Umbilical cord (tissue), 2 donors: Measurements from ENCODE around the gene SEMG1. TPM values are rescaled to one million over a fixed set of nuclear protein-coding genes. Genes with fewer than 3 reads are reported as not detected.

Source experiments
- DNase-seq: peaks from one replicate; pipeline ENCODE4 v3.0.0-alpha.2; 2015; ENCODE audit warnings: low spot score
- total RNA-seq: library from RNA; depleted of rRNA; stranded (reverse); fragments of >200 nt; gene quantifications from one replicate; pipeline ENCODE4 v1.2.3, GENCODE V29; 2014; ENCODE audit warnings: low replicate concordance; ENCODE audit not compliant: insufficient read depth

The SEMG1 gene
- total RNA-seq, 1 donor from 2014 or later, result 6.0 TPM

DNA sequence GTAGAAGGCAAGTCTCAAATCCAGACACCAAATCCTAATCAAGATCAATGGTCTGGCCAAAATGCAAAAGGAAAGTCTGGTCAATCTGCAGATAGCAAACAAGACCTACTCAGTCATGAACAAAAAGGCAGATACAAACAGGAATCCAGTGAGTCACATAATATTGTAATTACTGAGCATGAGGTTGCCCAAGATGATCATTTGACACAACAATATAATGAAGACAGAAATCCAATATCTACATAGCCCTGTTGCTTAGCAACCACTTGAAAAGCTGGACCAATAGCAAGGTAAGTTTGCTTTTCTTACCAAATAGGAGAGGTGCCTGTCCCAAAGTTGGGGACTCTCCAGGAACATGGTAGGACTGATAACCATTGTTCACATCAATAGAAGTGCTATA, 16.3 kb downstream of the SEMG1 start:
- no peak for DNase-seq

- no peak for DNase-seq
Measured at GRCh38 chr20:45226287-45226686, 19.5 kb downstream of the SEMG1 start.

DNA sequence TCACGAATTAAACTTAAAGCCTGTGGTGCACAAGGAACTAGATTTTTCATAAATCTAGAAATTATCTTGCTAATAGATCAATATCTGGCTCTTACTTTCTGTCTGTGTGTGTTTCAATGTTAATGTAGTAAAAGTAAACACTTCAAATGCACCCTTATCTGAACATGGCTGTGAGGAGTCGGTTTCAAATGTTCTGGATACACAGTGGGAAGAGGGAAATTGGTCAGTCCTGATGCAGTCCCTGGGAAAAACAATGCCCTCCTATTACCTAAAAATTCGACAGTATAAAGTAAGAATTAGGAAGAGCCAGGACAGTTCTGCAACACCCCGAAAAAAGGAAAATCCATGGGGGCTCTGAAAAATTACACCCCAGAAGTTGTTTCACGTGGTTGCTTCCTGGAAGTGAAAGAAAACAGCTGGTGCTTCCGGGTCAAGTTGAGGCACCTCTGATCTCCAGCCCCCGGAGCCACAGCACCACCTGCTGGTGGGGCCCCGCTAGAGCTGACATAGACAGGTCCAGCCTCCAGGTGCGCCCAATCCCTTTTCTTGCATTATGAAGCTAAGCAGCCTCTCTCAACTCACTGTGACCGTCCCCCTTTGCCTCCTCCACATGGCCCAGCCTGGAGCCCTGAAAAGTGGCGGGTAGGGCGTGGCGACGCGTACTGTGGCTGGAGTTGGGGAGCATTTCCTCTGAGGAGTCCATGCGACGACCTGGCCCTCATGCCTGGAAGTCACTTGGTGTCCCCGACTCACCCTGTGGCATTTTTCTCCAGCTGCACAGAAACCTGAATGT, 22.6 kb downstream of the SEMG1 start:
- no peak for DNase-seq

DNA sequence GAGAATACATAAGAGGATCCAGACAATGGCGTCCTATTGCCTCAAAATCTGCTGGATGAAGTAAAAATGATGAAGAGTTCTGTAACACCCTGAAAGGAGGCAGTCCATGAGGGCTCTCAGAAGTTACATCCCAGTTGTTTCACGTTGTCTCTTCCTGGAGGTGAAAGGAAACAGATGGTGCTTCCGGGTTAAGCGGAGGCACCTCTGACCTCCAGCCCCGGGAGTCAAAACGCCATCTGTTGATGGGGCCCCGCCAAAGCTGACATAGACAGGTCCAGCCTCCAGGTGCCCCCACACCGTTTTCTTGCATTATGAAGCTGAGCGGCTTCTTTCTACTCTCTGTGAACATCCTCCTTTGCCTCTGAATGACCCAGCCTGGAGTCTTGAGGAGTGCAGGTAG, 23.8 kb downstream of the SEMG1 start:
- no peak for DNase-seq

- no peak for DNase-seq
Measured at GRCh38 chr20:45235995-45236394, 29.2 kb downstream of the SEMG1 start.

- DNase-seq, result no peak
Measured at GRCh38 chr20:45238139-45238538, 31.3 kb downstream of the SEMG1 start.

DNA sequence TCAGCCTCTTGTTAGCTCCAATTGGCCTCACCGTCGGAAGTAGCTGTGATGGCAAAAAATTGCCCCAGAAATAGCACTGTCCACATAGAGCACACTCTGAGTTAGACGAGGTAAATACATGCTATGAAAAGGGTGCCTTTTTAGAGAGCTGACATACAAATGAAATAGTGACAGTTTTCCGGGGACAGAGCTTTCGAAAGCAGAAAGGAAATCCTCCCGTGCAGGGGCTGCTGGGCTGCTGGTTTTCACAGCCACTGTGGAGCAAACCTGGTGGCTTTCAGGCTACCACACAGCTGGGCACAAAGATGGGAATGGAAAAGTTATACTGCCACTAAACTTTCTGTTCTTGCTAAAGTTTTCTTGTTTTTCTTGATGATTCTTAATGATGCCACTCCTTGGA, 39.3 kb downstream of the SEMG1 start:
- no peak for DNase-seq

DNA sequence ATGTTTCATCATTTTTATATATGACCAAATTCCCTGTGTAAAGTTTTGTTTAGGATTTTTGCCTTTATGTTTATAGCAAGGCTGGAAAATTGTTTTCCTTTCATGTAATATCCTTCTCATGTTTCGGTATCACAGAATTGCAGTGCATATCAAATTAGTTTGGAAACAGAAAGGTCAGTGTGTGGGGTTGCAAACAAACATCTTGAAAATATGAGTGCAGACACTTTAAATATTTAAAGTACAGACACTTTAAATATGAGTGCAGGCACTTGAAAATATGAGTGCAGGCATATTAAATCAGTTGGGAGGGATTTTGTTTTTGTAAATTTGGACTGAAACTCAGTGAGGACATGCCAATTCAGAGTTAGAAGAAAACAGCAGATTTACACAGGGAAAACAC, 41.0 kb downstream of the SEMG1 start:
- DNase-seq, result no peak

DNA sequence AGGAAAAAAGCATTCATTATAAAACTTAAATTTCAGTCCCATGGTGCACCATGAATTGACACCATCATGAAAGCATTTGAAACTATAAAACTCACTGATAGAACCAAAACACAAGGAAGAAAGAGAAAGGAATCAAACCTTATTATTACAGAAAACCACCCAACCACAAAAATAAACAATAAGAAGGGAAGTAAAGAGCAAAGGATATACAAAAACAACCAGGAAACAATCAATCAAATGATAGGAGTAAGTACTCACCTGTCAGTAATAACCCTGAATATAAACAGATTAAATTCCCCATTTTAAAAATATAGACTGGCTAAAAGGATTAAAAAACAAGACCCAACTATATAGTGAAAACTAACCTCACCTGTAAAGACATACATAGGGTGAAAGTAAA, 41.8 kb downstream of the SEMG1 start:
- no peak for DNase-seq

GRCh38 chr20:45251884-45252560, 45.2 kb downstream of the SEMG1 start:
- DNase-seq, result no peak

GRCh38 chr20:45253261-45253660, 46.4 kb downstream of the SEMG1 start:
- no peak for DNase-seq

DNA sequence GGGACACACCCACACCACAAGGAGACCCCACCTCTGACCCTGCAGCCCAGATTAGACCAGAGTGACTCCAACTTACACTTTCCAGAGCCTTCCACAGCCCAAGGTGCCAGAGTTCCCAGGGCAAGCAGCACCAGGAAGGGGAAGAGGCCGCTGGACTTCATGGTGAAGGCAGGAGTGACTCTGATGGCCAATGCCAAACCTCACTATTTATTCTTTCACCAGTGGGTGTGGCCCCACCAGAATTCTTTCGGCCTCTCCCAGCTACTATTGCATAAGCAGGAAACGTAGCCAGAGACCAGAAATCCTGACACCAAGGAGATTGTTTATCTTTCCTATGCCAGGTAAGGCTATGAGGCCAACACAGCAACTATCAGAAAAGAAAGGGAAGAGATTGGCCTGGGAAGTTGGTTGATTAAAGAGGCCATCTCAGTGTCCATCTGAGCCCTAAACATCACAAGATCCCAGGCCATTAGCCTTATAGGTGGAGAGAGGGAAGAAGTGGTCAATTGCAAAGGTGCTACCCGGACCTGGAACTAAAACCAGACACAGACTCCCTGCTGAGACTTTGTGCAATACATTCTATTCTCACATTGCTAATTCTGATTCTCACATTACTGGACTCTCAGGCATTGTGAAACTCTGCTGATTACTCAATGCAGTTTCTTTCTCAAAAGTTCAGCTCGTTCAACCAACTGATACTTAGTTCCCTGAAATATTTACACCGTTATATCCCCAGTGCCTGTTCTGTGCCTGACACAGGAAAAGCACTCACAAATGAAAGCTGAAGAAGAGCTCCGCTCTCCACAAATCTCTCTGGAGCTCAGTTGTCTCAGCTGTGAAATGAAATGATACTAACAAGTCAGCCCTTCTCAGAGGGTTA, 47.8 kb downstream of the SEMG1 start, which contains the start of gene SLPI:
TSS of gene SLPI (minus strand) at position 182 of the 880 bp plus-strand sequence. CDS start at position 161, 21 bp downstream.
- peak; percentile 22 for DNase-seq

DNA sequence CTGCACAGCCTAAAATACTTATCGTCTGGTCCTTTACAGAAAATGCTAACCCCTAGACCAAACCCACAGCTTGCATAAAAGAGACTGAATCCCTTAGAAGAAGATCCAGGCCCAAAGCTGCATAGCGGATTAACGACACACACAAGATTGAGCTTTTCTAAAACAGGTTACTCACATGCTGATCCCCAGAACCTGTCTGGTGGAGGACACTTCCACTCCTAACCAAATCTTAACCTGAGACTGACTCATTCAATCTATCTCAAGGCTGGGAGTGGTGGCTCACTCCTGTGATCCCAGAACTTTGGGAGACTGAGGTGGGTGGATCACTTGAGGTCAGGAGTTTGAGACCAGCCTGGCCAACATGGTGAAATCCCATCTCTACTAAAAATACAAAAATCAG, 50.3 kb downstream of the SEMG1 start:
- no peak for DNase-seq

DNA sequence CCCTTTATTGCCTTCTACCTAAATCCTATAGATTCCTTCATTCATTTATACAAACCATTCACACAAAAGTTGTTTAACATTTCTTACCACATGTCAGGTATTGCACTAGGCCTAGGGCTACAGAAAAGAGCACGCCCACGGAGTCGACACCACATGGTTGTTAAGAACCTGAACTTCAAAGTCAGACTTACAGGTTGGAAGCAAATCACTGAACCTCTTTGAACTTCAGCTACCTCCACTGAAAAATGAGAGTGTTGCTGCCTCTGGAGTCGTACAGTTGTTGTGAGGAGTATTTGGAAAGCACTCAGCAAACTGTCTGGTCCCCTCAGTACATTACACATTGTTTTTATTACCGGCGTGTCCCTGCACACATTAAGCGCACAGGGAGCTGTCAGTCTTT, 50.9 kb downstream of the SEMG1 start:
- DNase-seq, result no peak

DNA sequence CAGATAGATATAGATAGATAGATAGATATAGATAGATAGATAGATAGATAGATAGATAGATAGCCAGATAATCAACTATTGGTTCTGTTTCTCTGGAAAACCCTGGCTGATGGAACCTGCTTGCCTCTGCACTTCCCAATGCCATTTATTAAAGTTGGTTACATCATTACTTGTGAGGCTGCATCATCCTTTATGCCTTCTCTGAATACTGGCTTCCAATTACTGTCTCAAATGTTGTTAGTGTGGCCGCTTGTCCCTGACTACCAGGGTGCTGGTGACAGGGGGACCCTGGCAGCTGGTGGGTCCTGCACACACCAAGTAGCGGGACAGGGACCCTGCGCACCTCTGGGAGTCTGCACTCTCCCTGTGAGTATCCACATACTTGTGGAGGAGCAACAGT, 51.4 kb downstream of the SEMG1 start:
- DNase-seq, result no peak

DNA sequence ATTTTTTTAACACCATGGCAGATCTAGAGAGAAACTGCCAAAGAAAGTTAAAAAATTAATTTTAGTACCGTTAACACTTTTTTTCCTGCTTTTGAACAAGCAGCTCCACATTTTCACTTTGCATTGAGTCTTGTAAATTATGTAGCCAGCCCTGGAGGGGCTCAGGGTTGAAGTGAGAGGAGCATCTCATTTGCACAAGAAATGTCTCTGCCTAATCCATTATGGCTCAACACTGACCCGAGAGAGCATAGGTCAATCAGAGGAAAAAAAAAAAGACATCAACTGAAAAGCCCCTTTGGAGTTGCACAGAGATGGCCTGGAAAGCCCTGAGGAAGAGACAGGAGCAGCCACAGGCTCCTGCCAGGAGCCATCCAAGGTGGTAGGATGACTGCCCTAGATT, 51.8 kb downstream of the SEMG1 start:
- DNase-seq, result no peak

Other genes starting within 250 kb of the SEMG1 start
- gene TOMM34, start 246.6 kb upstream of the SEMG1 start, total RNA-seq, result 7.2 TPM
- gene STK4, start 240.5 kb upstream of the SEMG1 start, total RNA-seq, result 34.4 TPM
- gene KCNS1, start 105.9 kb upstream of the SEMG1 start, total RNA-seq, result 2.4 TPM
- gene WFDC5, start 91.9 kb upstream of the SEMG1 start, total RNA-seq, result 1.2 TPM
- not detected for gene WFDC12, start 82.6 kb upstream of the SEMG1 start, total RNA-seq
- not detected for gene PI3, start 32.1 kb upstream of the SEMG1 start, total RNA-seq
- 0.48 TPM for gene SEMG2, start 14.3 kb downstream of the SEMG1 start, total RNA-seq
- 2.4 TPM for gene SLPI, start 47.5 kb downstream of the SEMG1 start, total RNA-seq
- gene RBPJL, start 99.8 kb downstream of the SEMG1 start, total RNA-seq, result not detected
- gene MATN4, start 101.3 kb downstream of the SEMG1 start, total RNA-seq, result not detected
- gene SDC4, start 141.4 kb downstream of the SEMG1 start, total RNA-seq, result 28.9 TPM
- 25.8 TPM for gene SYS1, start 156.1 kb downstream of the SEMG1 start, total RNA-seq
- 32.0 TPM for gene TP53TG5, start 171.3 kb downstream of the SEMG1 start, total RNA-seq
- gene DBNDD2, start 201.3 kb downstream of the SEMG1 start, total RNA-seq, result 11.8 TPM
- gene PIGT, start 209.1 kb downstream of the SEMG1 start, total RNA-seq, result 36.6 TPM